HG03108 (cell line): ENCODE results near the gene TGFBR3.

ENCODE experiments used
- ATAC-seq: cut with Tn5 transposase; IDR thresholded peaks from one replicate; pipeline ENCODE4 v1.9.1; 2021; ENCODE audit warnings: moderate library complexity; ENCODE audit not compliant: unreplicated experiment

TGFBR3 gene

GRCh38 chr1:91661121-91661520 lies 224.8 kb downstream of the TGFBR3 start:
- no peak for ATAC-seq

GRCh38 chr1:91660708-91661107 lies 225.2 kb downstream of the TGFBR3 start:
- ATAC-seq, result no peak

GRCh38 chr1:91655912-91656449 lies 230.0 kb downstream of the TGFBR3 start:
- ATAC-seq, result no peak

- no peak for ATAC-seq
These were observed 232.8 kb downstream of the TGFBR3 start for GRCh38 chr1:91653183-91653582.

GRCh38 chr1:91651661-91652071 lies 234.3 kb downstream of the TGFBR3 start:
- ATAC-seq, result no peak

- ATAC-seq, result no peak
These were observed 234.7 kb downstream of the TGFBR3 start for GRCh38 chr1:91651243-91651642.

GRCh38 chr1:91650764-91651163 lies 235.2 kb downstream of the TGFBR3 start:
- no peak for ATAC-seq

- no peak for ATAC-seq
These were observed 238.9 kb downstream of the TGFBR3 start for GRCh38 chr1:91647061-91647460.

GRCh38 chr1:91645031-91645430 lies 240.9 kb downstream of the TGFBR3 start:
- no peak for ATAC-seq

- no peak for ATAC-seq
These were observed 242.5 kb downstream of the TGFBR3 start for GRCh38 chr1:91643431-91643830.

- no peak for ATAC-seq
These were observed 244.9 kb downstream of the TGFBR3 start for GRCh38 chr1:91640877-91641526.

GRCh38 chr1:91637539-91637994 lies 248.4 kb downstream of the TGFBR3 start:
- ATAC-seq, result no peak

GRCh38 chr1:91635763-91636162 lies 250.2 kb downstream of the TGFBR3 start:
- ATAC-seq, result no peak

GRCh38 chr1:91633438-91633837 lies 252.5 kb downstream of the TGFBR3 start:
- no peak for ATAC-seq

GRCh38 chr1:91631718-91632330 lies 254.1 kb downstream of the TGFBR3 start:
- no peak for ATAC-seq

- ATAC-seq, result no peak
These were observed 255.1 kb downstream of the TGFBR3 start for GRCh38 chr1:91630803-91631202.
